AG04450 (cell line): ENCODE results near the gene METRNL. TPM values are rescaled to one million over a fixed set of nuclear protein-coding genes. Genes with fewer than 3 reads are reported as not detected.

Experiments used
- CTCF ChIA-PET: fragments of 300-600, 350-600 bp; formaldehyde crosslinking; extraction: SDS; loops from one replicate; lab custom pipeline; 2022; ENCODE audit warnings: antibody characterized with exemption, inconsistent platforms; lab: Charles Lee
- POLR2A ChIA-PET: fragments of 350-600 bp; formaldehyde crosslinking; extraction: SDS; loops from one replicate; lab custom pipeline; 2021; ENCODE audit warnings: antibody characterized with exemption, inconsistent platforms; lab: Yijun Ruan, JAX
- DNase-seq: peaks from one replicate; pipeline ENCODE4 v3.0.0-alpha.2; 2011; ENCODE audit warnings: low read depth, low spot score
- H3K27ac ChIP-seq: one replicate; pipeline ENCODE4 v1.5.1; 2012; ENCODE audit warnings: low read depth, low read length, control low read depth
- H3K27me3 ChIP-seq: one replicate; pipeline ENCODE4 v1.6.0; 2012; ENCODE audit warnings: low read length; ENCODE audit not compliant: control insufficient read depth, insufficient read depth
- H3K4me3 ChIP-seq: 2 replicates; pipeline ENCODE4 v1.5.1; 2011; ENCODE audit warnings: mild to moderate bottlenecking, low read depth, low read length, control low read depth
- H3K9me3 ChIP-seq: 2 replicates; pipeline ENCODE4 v1.5.1; 2012; ENCODE audit warnings: low read length; ENCODE audit not compliant: control insufficient read depth, insufficient read depth
- polyA plus RNA-seq: library from polyadenylated mRNA; depleted of rRNA; stranded (reverse); fragments of >200 nt; gene quantifications from 2 replicates; pipeline ENCODE4 v1.2.3, GENCODE V29; 2011
- TF ChIP-seq, protein P1 (sequence below): IDR thresholded peaks from 2 replicates; pipeline ENCODE4 v1.5.1; 2011; ENCODE audit warnings: low read depth, low read length, control low read depth, inconsistent platforms

The METRNL gene
- polyA plus RNA-seq, 1 experiment, result 10.9 TPM

DNA sequence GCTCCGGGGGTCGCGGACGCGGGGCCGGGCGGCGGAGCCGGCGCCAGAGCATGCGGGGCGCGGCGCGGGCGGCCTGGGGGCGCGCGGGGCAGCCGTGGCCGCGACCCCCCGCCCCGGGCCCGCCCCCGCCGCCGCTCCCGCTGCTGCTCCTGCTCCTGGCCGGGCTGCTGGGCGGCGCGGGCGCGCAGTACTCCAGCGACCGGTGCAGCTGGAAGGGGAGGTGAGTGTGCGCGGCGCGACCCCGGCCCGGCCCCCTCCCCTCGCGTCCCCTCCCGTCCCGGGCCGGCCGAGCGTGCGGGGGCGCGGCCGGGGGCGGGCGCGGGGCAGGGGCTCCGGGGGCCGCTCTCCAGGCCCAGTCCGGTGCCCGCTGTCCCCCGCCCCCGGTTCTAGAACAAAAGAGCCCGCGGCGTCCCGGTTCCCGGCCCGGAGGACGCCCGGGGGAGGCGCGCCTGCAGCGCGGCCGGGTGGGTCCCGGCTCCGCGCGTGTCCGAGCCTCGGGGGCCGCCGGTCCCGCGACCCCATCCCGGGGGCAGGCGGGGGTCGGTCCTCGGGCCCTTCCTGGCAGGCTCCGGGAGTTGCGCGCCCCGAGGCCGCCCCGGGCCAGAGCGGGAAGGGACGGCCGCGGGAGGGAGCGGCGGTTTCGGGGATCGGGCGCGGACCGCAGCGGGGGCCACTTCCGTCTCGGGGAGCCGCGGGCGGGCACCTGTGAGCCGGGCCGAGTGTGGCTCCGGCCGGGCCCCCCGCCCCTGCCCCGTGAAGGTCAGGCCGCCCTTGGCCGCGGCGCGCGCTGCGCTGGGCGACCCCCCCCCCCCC is 563 bp downstream of the METRNL start:
- no peak for DNase-seq
- ChIA-PET POLR2A (interaction anchor here (1.5 kb wide), 1 partner anchor 70 kb away, joined by 4 read pairs; no protein-coding TSS in a partner anchor), CTCF (interaction anchor here (0.6 kb wide), 1 partner anchor 287 kb away, joined by 3 read pairs; no protein-coding TSS in a partner anchor)
- peaks cover 9% of the 10 kb centered on the region for H3K27me3 ChIP-seq
- TF ChIP-seq, protein P1, sequence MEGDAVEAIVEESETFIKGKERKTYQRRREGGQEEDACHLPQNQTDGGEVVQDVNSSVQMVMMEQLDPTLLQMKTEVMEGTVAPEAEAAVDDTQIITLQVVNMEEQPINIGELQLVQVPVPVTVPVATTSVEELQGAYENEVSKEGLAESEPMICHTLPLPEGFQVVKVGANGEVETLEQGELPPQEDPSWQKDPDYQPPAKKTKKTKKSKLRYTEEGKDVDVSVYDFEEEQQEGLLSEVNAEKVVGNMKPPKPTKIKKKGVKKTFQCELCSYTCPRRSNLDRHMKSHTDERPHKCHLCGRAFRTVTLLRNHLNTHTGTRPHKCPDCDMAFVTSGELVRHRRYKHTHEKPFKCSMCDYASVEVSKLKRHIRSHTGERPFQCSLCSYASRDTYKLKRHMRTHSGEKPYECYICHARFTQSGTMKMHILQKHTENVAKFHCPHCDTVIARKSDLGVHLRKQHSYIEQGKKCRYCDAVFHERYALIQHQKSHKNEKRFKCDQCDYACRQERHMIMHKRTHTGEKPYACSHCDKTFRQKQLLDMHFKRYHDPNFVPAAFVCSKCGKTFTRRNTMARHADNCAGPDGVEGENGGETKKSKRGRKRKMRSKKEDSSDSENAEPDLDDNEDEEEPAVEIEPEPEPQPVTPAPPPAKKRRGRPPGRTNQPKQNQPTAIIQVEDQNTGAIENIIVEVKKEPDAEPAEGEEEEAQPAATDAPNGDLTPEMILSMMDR, result no peak
- peaks cover 2% of the 10 kb centered on the region; the same call in 1 of the 2 replicates for H3K9me3 ChIP-seq
- H3K4me3 ChIP-seq, result peak overlapping the region; percentile 62
- H3K27ac ChIP-seq, result no peak overlapping the region

- CTCF ChIA-PET, result no interaction called here
- Histone ChIP-seq H3K4me3 (peak overlapping the region; percentile 62), H3K27me3 (peaks cover 9% of the 10 kb centered on the region), H3K27ac (no peak overlapping the region), H3K9me3 (no peaks in the 10 kb centered on the region; the same call in 1 of the 2 replicates)
- TF ChIP-seq, protein P1, result no peak
- POLR2A ChIA-PET, result no interaction called here
- no peak for DNase-seq
Measured at GRCh38 chr17:83080579-83080857, 1.1 kb downstream of the METRNL start.

DNA sequence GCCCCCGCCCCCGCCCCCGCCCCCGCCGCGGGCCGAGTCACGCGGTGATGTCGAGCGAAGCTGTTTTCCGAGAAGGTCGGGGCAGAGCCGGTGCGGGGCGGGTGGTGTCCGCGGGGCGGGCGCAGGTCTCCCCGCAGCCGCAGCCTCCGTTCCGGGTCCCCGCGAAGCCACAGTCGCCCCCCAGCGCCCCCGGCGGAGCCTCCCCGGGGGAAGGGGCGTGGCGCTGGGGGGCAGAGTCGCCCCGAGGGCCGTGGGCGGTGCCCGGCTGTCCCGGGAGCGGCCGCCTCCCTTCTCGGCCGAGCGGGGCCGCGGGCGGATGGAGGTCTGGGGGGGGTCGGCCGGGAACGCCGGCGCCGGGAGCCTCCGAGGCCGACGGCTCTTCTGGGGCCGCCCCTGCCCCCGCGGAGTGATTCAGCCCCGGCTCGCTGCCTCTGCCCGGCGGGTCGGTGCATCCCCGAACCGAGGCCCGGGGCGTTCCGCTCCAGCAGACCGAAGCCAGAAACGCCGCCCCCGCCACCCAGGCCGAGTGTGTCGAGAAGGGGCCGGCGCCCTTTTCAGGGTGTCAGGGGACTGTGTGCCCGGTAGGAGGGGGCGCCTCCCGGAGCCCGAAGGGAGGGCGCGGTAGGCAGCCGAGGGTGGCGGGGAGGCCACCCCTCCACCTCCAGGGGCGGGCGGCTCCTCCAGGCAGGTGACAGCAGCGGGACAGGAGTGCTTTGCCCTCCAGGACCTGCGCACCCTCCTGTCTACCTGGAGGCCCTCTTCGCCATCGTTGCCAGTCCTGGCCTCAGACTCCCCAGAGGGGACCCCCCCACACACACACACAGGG is 1.7 kb downstream of the METRNL start:
- CTCF ChIA-PET, result no interaction called here
- TF ChIP-seq, protein P1, result no peak
- H3K27me3 ChIP-seq, result peaks cover 9% of the 10 kb centered on the region
- H3K9me3 ChIP-seq, result no peaks in the 10 kb centered on the region; the same call in 1 of the 2 replicates
- H3K27ac ChIP-seq, result no peak overlapping the region
- no peak for DNase-seq
- H3K4me3 ChIP-seq, result peak overlapping the region; percentile 62
- POLR2A ChIA-PET, result no interaction called here

DNA sequence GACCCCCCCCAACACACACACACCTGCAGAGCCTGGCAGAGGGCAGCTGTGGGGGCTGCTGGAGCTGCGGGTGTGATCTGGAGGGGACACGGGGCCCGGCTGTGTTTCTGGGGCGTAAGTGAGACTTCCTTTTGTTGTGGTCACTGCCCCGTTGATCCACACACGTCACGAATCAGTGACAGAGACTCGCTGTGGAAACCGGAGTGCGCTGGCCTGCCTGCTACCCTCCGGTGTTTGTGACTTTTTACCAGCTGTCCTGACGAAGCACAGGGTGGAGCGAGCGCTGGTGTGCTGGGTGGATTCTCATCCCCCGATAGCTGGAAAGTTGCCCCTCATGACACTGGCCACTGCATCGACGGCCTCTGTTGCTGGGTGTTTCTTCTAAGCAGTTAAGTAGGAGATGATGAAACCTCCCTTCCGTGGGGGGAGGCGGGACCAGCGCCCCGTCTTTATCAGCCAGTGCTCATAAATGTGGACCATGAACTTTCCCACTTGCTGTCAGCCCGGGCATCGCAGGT is 2.3 kb downstream of the METRNL start:
- POLR2A ChIA-PET, result no interaction called here
- H3K27me3 ChIP-seq, result peaks cover 9% of the 10 kb centered on the region
- H3K9me3 ChIP-seq, result no peaks in the 10 kb centered on the region; the same call in 1 of the 2 replicates
- no peak for DNase-seq
- CTCF ChIA-PET, result no interaction called here
- H3K27ac ChIP-seq, result no peak overlapping the region
- H3K4me3 ChIP-seq, result peak overlapping the region; percentile 62
- TF ChIP-seq, protein P1, result no peak
